ENCODE results near the gene ADGRE3. TPM values are rescaled to one million over a fixed set of nuclear protein-coding genes. Genes with fewer than 3 reads are reported as not detected.
"Not testable (repeated sequence)": the region's sequence is repeated elsewhere in the genome, so short reads cannot be mapped to it uniquely, and the experiment has no call there.

The ADGRE3 gene
- total RNA-seq, 1 donor from 2014 or later, result not detected

GRCh38 chr19:14632286-14632685 lies 42.4 kb downstream of the ADGRE3 start:
- Mint-ChIP-seq H3K4me3 (ENCODE audit: unreplicated experiment) (no peak overlapping the region), H3K27ac (ENCODE audit: unreplicated experiment) (no peak overlapping the region), H3K9me3 (ENCODE audit: unreplicated experiment) (peaks cover 11% of the 10 kb centered on the region), H3K4me1 (ENCODE audit: unreplicated experiment) (no peaks in the 10 kb centered on the region), H3K27me3 (ENCODE audit: unreplicated experiment) (no peaks in the 10 kb centered on the region), H3K36me3 (ENCODE audit: unreplicated experiment) (no peaks in the 10 kb centered on the region)
- no peak for TF ChIP-seq CTCF (IDR thresholded peaks at IDR 0.05)
- DNase-seq (ENCODE audit: extremely low spot score, unreplicated experiment), result no peak

GRCh38 chr19:14629557-14629956 lies 45.1 kb downstream of the ADGRE3 start:
- Mint-ChIP-seq H3K4me3 (ENCODE audit: unreplicated experiment) (no peak overlapping the region), H3K36me3 (ENCODE audit: unreplicated experiment) (no peaks in the 10 kb centered on the region), H3K4me1 (ENCODE audit: unreplicated experiment) (no peaks in the 10 kb centered on the region), H3K27me3 (ENCODE audit: unreplicated experiment) (no peaks in the 10 kb centered on the region), H3K27ac (ENCODE audit: unreplicated experiment) (no peak overlapping the region), H3K9me3 (ENCODE audit: unreplicated experiment) (peaks cover 8% of the 10 kb centered on the region)
- TF ChIP-seq CTCF (IDR thresholded peaks at IDR 0.05), result no peak
- no peak for DNase-seq (ENCODE audit: extremely low spot score, unreplicated experiment)

- not testable (repeated sequence) for H3K27ac Mint-ChIP-seq (ENCODE audit: unreplicated experiment); H3K27me3 Mint-ChIP-seq (ENCODE audit: unreplicated experiment); DNase-seq (ENCODE audit: extremely low spot score, unreplicated experiment); H3K9me3 Mint-ChIP-seq (ENCODE audit: unreplicated experiment); H3K36me3 Mint-ChIP-seq (ENCODE audit: unreplicated experiment); H3K4me3 Mint-ChIP-seq (ENCODE audit: unreplicated experiment); H3K4me1 Mint-ChIP-seq (ENCODE audit: unreplicated experiment)
These were observed 50.2 kb downstream of the ADGRE3 start for GRCh38 chr19:14624491-14624890.

GRCh38 chr19:14619404-14619803 lies 55.2 kb downstream of the ADGRE3 start:
- no peak overlapping the region for H3K4me3 Mint-ChIP-seq (ENCODE audit: unreplicated experiment)
- no peak for DNase-seq (ENCODE audit: extremely low spot score, unreplicated experiment)
- no peaks in the 10 kb centered on the region for H3K4me1 Mint-ChIP-seq (ENCODE audit: unreplicated experiment)
- H3K27me3 Mint-ChIP-seq (ENCODE audit: unreplicated experiment), result no peaks in the 10 kb centered on the region
- no peaks in the 10 kb centered on the region for H3K36me3 Mint-ChIP-seq (ENCODE audit: unreplicated experiment)
- no peak overlapping the region for H3K27ac Mint-ChIP-seq (ENCODE audit: unreplicated experiment)
- H3K9me3 Mint-ChIP-seq (ENCODE audit: unreplicated experiment), result peaks cover 21% of the 10 kb centered on the region
- no peak for TF ChIP-seq CTCF (IDR thresholded peaks at IDR 0.05)

GRCh38 chr19:14616407-14616806 lies 58.2 kb downstream of the ADGRE3 start:
- Mint-ChIP-seq H3K27ac (ENCODE audit: unreplicated experiment) (no peak overlapping the region), H3K4me3 (ENCODE audit: unreplicated experiment) (no peak overlapping the region), H3K36me3 (ENCODE audit: unreplicated experiment) (no peaks in the 10 kb centered on the region), H3K4me1 (ENCODE audit: unreplicated experiment) (no peaks in the 10 kb centered on the region), H3K9me3 (ENCODE audit: unreplicated experiment) (peaks cover 21% of the 10 kb centered on the region), H3K27me3 (ENCODE audit: unreplicated experiment) (no peaks in the 10 kb centered on the region)
- no peak for DNase-seq (ENCODE audit: extremely low spot score, unreplicated experiment)
- no peak for TF ChIP-seq CTCF (IDR thresholded peaks at IDR 0.05)

GRCh38 chr19:14615623-14616022 lies 59.0 kb downstream of the ADGRE3 start:
- Mint-ChIP-seq H3K27me3 (ENCODE audit: unreplicated experiment) (no peaks in the 10 kb centered on the region), H3K4me3 (ENCODE audit: unreplicated experiment) (no peak overlapping the region), H3K36me3 (ENCODE audit: unreplicated experiment) (no peaks in the 10 kb centered on the region), H3K4me1 (ENCODE audit: unreplicated experiment) (no peaks in the 10 kb centered on the region), H3K27ac (ENCODE audit: unreplicated experiment) (no peak overlapping the region), H3K9me3 (ENCODE audit: unreplicated experiment) (peaks cover 21% of the 10 kb centered on the region)
- no peak for DNase-seq (ENCODE audit: extremely low spot score, unreplicated experiment)
- no peak for TF ChIP-seq CTCF (IDR thresholded peaks at IDR 0.05)
